Measurements from ENCODE around the gene PSME4.

- TF ChIP-seq, protein P1, sequence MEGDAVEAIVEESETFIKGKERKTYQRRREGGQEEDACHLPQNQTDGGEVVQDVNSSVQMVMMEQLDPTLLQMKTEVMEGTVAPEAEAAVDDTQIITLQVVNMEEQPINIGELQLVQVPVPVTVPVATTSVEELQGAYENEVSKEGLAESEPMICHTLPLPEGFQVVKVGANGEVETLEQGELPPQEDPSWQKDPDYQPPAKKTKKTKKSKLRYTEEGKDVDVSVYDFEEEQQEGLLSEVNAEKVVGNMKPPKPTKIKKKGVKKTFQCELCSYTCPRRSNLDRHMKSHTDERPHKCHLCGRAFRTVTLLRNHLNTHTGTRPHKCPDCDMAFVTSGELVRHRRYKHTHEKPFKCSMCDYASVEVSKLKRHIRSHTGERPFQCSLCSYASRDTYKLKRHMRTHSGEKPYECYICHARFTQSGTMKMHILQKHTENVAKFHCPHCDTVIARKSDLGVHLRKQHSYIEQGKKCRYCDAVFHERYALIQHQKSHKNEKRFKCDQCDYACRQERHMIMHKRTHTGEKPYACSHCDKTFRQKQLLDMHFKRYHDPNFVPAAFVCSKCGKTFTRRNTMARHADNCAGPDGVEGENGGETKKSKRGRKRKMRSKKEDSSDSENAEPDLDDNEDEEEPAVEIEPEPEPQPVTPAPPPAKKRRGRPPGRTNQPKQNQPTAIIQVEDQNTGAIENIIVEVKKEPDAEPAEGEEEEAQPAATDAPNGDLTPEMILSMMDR (IDR thresholded peaks at IDR 0.05; ENCODE audit: borderline replicate concordance, extremely low read depth, low read length, poor library complexity, severe bottlenecking), result no peak
- TF ChIP-seq EZH2 (IDR thresholded peaks at IDR 0.05; ENCODE audit: borderline replicate concordance, low read depth, low read length, severe bottlenecking), result no peak
These were observed 21.2 kb upstream of the PSME4 start for GRCh38 chr2:53991948-53992347.

Data from DND-41 (cell line).